GM19043 (cell line): Measurements from ENCODE around the gene RFX3.

Experiments
- ATAC-seq: cut with Tn5 transposase; IDR thresholded peaks from one replicate; pipeline ENCODE4 v1.9.1; 2021; ENCODE audit warnings: low read depth; ENCODE audit not compliant: unreplicated experiment

RFX3 gene

DNA sequence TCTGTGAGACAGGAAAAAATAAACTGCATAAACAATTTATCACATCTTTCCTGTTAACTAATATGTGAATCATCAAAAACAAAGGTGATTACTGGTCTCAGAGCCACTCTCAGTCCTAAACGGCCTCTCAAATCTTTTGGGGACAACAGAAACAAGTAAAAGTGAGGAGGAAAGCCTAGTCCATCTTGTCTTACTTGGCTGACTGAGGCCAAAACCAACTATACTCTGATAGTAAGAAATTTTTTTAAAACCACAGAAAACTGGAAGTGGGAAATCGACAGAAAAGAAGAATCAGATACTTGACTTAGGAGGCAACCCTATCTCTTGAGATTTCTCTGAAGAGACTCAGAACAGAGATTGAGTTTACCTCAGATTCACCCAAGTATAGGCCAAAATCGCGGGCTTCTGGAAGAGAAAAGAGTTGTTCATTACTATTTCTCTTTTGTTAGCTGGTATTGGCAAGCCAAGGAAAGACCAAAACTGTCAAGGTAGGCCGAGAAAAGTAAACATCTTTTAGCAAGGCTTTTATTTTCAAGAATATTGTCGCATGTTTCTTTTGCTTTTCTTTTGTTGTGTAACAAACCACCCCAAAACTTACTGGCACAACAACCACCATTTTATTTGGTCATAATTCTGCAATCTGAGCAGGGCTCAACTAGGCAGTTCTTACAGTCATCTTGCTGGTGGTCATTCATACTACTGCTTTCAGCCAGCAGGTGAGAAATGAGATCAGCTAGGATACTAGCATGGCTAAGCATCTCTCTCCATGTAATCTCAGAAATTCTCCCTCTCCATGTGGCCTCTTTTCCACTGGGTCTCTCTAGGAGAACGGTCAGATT is 46.1 kb downstream of the RFX3 start:
- ATAC-seq = peak; percentile 41

DNA sequence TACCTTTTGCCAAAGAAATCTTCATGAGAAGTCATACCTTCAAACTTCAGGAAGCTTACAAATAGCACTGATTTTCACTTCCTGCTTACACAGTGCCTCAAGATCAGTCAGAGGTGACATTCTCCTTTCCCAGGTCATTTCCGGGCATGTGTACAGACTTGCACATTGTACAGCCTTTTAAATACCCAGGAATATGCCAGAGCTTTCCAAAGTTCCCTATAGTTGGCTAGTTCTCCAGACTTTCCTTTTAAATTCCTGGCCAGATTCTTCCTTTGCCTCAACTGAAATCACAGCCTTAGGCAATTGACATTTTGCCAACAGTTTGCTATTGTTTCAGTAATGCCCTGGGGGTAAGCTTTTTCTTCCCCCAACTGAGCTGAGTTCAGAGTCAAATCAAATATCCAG is 47.2 kb downstream of the RFX3 start:
- no peak for ATAC-seq

DNA sequence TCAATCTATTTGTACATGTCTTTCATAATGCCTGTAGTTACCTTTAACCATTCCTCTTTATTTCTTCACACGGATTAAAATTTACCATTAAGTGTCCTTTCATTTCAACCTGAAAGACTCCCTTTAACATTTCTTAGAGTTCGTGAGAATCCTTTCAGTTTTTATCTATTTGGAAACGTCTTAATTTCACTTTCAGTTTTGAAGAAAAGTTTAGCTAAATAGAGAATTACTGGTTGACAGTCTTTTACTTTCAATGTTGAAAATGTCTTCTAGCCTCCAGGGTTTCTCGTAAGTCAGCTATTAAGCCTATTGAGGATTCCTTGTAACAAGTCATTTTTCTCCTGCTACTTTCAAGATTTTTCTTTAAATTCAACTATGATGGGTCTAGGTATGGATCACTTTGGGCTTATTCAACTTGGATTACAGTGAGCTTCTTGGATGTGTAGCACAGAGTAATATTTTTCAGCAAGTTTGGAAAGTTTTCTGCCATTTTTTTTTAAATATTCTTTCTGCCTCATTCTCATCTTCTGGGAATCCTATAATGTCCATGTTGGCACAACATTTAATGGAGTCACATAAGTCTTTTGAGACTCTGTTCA is 48.5 kb downstream of the RFX3 start:
- no peak for ATAC-seq

DNA sequence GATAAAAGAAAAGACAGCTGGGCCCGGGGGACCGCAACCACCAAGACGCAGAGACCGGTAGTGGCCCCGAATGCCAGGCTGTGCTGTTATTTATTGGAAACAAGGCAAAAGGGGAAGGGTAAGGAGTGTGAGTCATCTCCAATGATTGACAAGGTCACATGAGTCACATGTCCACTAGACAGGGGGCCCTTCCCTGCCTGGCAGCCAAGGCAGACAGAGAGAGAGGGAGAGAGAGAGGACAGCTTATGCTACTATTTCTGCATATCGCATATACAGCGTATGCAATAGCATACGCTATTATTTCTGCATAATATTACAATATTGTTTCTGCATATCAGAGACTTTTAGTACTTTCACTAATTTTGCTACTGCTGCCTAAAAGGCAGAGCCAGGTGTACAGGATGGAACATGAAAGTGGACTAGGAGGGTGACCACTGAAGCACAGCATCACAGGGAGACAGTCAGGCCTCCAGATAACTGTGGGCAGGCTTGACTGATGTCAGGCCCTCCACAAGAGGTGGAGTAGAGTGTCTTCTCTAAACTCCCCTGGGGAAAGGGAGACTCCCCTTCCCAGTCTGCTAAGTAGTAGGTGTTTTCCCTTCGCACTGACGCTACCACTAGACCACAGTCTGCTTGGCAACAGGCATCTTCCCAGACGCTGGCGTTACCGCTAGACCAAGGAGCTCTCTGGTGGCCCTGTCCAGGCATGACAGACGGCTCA is 50.3 kb downstream of the RFX3 start:
- no peak for ATAC-seq

DNA sequence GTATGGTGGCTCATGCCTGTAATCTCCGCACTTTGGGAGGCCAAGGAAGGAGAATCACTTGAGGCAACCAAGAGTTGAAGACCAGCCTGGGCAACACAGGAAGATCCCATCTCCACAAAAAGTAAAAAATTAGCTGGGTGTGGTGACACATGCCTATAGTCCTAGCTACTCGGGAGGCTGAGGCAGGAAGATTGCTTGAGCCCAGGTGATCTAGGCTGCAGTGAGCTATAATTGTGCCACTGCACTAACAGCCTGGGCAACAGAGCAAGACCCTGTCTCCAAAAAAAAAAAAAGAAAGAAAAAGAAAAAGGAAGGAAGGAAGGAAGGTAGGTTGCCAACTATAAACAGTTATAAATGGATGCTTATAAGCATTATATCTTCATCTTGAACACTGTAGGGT is 51.0 kb downstream of the RFX3 start:
- no peak for ATAC-seq

DNA sequence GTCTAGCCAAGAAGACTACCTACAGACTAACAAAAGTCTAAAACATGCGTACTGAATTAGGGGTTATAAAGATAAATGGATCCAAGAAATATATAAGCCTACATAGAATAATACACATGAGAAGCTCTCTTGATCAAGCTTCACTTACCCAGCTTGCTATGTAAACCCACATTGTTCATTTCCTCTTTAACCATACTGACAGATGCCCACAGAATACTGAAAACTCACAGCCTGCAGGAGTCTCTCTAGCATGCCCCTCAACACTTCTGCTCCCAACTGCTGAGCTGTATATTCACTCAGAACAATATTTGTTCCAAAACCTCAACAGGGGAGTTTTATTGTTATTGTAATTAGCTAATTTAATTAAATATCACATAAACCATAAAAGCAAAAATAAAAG is 52.4 kb downstream of the RFX3 start:
- peak; percentile 47 for ATAC-seq

DNA sequence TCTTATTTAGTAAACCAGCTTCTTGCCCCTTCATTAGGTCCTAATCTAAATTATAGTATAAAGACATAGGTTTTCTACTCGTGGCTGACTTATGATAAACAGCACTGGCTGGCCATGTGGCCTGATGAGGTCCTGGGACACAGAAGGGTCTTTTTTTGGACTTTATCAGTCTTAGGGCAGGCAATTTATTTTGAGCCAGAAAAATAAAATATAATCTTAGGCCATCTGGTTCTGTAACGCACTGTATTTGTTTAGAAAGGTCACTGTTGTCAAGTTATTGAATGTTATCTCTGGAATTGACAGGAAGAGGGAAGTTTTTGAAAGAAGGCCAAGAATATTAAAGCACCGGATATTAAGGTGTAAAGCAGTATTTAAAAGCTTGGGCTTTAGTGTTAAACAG is 53.9 kb downstream of the RFX3 start:
- no peak for ATAC-seq

DNA sequence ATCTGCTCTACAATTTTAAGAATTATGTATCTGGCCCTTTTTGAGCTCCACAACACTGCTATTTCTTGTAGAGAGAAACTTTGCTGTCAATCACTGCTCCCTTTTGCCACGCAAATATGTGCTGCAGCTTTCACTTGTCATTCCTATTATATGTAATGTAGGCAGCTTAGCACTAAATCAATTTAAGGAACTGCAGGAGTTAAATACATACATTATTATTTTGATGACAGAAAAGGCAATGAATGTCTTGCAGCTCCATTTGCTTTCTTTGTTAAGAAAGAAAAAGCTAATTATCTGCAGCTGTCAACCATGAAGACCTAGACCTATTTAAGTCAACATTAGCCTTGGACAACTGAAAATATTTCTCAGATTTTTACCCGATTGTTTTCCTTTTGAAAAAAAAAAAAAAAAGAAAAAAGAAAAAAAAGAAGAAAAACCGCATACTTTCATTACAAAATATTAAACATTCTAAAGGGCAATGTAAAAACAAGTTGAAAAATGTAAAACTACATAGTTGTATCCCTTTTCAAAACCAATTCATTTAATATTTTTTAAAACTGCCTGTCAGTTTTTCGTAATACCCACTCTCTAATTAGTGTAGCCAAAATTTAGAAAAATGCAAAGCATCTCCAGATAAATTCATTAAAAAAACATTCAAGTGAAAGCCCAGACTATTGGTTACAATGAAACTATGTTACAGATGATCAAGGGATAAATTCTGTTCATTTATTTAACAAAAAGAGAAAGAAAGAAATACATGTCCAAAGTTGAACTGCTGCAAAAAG is 57.2 kb downstream of the RFX3 start:
- no peak for ATAC-seq

DNA sequence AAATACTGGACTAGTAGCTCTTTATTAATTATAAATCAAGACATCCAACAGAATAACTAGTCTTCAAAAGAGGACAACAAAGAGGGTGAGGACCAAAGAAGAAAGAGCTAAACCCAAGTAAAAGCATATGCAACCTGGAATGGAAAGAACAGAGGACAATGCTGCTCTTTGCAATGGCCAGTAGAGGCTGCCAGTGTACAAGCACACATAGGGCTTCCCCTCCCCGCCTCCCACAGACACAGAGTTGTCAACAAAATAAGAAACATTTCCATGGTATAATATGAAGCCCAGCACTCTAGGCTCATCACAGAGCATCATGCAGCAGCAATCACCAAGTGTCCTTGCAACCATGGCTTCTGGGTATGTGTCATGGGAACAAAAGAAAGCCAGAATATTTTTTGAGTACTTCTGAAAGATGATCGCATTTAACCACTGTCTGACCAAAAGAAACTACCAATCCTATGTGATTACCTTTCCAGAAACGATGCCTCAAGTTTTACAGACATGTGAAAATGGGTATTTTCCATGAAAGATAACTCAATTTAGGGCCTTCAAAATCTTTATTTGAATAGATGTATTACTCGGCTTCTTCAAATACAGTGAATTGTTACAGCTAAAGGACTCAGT is 58.1 kb downstream of the RFX3 start:
- ATAC-seq = peak; percentile 98

DNA sequence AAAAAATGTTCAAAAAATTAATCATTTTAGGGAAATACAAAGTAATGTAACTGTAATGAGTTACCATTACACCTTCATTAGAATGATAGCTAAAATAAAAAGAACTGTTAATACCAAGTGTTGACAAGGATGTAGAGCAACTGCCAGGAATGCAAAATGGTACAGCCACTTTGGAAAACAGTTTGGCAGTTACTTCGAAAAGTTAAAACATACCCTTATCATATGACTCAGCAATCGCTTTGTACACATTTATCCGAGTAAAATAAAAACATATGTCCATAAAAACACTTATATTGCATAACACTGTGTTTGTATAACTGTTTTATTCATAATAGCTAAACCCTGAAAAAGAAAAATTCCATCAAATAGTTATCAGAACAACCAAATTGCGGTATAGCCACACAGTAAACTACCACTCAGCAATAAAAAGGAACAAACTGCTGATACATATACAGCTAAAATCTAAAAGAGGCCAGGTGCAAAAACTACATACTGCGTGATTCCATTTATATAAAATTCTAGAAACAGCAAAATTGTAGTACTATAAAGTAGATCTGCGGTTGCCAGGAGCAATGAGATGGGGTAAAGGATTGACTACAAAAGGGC is 61.7 kb downstream of the RFX3 start:
- no peak for ATAC-seq

DNA sequence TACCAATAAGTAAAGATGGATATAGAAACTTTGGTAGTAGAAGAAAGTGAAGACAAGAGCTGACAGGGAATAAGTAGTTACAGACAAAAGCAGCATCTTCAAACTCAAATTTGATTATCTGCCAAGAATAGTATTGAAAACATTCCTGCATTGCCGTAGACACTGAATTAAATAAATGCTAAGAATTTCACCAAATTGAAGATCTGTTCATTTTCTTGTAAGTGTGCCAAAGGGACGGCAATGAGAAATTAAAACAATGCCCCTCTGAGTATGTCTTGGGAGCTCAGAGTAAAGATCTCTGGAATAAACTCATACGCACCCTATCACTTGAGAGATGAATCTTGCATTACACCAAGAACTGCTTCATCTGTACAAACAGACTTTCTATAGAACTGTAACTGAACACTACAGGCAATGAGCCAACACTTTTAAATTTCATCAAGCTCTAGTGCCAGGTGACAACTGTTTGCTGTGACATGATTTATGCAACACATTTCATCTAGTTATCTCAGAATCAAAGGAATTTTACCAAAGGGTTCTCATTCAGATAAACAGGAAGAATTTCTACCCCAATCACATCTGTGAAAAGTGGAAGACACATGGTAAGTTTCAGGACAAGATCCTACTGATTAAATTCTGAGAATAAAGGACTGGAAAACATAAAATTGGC is 66.9 kb downstream of the RFX3 start:
- no peak for ATAC-seq

DNA sequence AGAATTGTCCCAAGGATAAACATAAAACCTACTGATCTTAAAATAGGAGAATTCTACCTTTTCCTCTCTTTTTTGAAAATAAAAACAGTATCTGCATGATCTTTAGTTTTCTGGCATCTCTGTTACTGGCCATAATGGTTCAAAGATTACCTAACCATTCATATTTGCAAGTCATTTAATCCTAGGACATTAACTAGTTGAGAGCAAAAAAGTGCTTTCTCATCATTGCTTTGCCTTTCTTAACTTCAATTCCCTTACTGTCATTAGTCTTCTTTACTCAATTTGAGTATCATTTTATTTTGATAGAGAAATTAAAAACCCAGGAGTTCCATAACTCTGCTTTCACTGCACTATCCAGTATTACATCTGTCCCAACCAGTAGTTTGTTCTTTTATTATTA is 68.6 kb downstream of the RFX3 start:
- ATAC-seq = no peak

DNA sequence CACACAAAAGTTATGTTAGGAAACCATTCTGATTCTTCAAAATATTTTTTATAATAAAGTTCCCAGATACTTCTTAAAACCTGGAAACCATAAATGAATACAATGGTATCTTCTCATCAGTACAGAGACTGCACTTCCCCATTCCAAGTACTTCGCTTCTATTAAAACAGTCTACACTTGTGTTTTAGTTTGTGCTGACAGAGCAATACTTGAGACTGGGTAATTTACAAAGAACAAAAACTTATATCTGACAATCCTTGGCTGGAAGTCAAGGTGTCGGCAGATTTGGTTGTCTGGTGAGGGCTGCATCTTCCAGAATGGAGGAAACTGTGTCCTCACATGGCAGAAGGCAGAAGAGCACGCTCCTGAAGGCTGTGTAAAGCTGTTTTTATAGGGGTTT is 70.1 kb downstream of the RFX3 start:
- ATAC-seq = no peak

DNA sequence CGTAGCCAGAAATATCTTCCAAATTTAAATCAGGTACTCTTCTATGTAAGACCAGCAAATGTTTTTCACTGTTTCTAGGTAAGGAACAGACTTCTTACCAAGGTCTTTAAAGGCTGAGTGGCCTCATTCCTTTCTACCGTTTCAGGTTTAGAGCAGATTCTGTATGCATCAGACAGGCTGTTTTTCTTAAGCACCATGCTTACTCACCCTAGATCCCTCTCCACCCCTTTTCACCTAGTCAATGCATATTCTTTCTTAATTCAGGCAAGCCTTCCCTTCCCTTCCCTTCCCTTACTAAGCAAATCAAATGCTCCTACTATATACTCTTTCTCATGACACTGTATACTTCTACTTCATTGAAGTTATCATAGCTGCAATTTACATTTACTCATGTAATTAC is 70.7 kb downstream of the RFX3 start:
- ATAC-seq = no peak

DNA sequence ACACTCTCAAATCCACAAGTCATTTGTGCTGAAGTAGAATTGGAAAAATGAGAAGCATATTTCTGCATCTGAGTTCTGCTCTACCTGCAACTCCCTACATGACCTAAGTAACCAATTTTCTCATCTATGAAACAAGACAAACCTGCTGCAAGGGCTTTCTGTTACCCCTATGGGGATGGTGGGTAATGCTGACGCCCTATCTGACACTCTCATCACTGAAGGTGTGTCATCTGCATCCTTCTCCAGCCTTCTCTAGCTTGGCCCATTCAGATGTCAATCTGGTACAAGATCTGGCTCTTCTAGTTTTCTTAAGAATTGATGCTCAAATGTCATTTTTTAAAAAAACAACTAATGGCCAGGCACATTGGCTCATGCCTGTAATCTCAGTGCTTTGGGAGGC is 73.8 kb downstream of the RFX3 start:
- no peak for ATAC-seq

DNA sequence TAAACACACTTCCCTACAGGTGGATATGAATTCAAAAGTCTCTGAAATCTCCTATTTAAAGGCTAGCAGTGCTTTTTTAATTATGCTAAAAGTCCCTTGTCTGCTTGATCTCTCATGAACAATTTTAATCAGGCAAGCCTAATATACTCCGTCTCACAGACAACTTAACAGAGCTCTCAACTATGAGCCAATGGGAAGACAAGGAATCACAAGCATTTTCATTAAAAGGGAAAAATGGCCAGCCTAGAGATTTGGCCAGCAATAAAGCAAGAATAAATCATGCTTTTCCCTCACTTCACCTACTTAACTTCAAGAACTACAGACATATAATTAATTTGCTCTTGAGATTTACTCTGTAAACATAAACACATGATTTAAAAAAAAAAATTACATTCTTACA is 78.0 kb downstream of the RFX3 start:
- no peak for ATAC-seq

DNA sequence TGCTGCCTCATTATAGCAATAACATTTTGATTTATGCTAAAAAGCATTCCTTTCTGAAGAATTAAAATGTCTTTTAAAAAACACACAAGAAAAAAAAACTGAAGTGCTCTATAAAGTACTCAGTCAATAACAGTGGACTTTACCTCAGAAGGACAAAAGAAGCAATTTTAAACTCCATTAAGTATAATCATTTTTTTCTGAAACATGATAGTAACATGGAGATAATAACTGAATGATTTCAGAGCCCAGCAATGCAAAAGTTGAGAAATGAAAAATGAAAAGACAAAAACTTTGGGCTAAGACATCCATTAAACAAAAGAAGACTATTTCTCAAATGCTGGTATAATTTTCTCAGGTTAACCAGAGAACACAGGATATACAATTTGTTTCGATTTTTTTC is 78.7 kb downstream of the RFX3 start:
- ATAC-seq = no peak

DNA sequence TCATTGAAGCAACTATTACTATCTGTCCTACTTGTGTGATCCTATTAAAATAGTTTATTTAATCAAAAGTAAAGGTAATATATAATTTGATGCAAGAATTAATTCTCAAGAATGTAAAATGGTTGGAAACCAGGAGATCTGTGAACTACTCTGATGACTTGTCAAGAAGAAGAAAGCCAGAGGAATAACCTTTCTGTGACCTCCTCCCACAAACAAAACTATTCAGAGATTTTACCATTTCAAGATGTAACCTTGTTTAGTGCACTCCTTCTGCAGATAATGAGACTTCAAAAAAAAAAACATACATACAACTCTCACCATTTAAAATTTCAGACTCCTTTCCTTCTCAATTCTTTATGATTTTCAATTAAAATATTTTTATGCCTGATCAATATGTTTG is 79.5 kb downstream of the RFX3 start:
- ATAC-seq = no peak

DNA sequence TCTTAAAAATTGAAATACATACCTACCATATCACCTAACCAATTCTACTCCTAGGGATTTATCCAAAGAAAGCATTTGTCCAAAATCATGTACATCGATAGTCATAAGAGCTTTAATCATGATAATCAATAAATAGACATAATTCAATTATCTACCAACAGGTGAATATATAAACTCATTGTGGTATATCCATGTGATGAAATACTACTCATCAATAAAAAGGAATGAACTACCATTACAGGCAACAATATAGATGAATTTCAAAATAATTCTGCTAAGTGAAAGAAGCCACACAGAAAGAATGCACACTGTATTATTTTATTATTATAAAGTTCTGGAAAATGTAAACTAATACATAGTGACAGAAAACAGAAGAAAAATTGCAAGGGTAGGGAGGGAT is 81.8 kb downstream of the RFX3 start:
- ATAC-seq = no peak
